Loucy (cell line): Measurements from ENCODE around the gene ARMC12.

ENCODE experiments used
- H2AFZ ChIP-seq: fragments of 200-600 bp; sonication (generic); 2 replicates; pipeline ENCODE4 v1.6.0; 2016; ENCODE audit warnings: antibody characterized with exemption, mild to moderate bottlenecking, low read length, moderate library complexity
- H3F3A ChIP-seq: fragments of 200-600 bp; 2 replicates; pipeline ENCODE4 v1.6.0; 2016; ENCODE audit warnings: antibody characterized with exemption, low read depth, mild to moderate bottlenecking
- H3K27me3 ChIP-seq: fragments of 200-600 bp; sonication (generic); 2 replicates; pipeline ENCODE4 v1.6.1; 2014; ENCODE audit warnings: low read length, mild to moderate bottlenecking; ENCODE audit not compliant: insufficient read depth, poor library complexity, severe bottlenecking
- H3K36me3 ChIP-seq: fragments of 200-600 bp; sonication (generic); 2 replicates; pipeline ENCODE4 v1.6.1; 2016; ENCODE audit warnings: low read length; ENCODE audit not compliant: insufficient read depth
- H3K4me1 ChIP-seq: fragments of 200-600 bp; sonication (generic); 2 replicates; pipeline ENCODE4 v1.5.1; 2014; ENCODE audit warnings: low read length, mild to moderate bottlenecking; ENCODE audit not compliant: insufficient read depth, poor library complexity, severe bottlenecking
- H3K4me2 ChIP-seq: fragments of 200-600 bp; sonication (generic); 2 replicates; pipeline ENCODE4 v1.6.0; 2014; ENCODE audit warnings: antibody characterized with exemption, low read length, low read depth, mild to moderate bottlenecking; ENCODE audit not compliant: poor library complexity, severe bottlenecking
- H3K4me3 ChIP-seq: fragments of 200-600 bp; sonication (generic); 2 replicates; pipeline ENCODE4 v1.5.1; 2014; ENCODE audit warnings: low read length, mild to moderate bottlenecking, mixed read lengths; ENCODE audit not compliant: poor library complexity, severe bottlenecking
- H3K79me2 ChIP-seq: fragments of 200-600 bp; sonication (generic); 2 replicates; pipeline ENCODE4 v1.6.1; 2014; ENCODE audit warnings: low read length; ENCODE audit not compliant: insufficient read depth
- H3K9ac ChIP-seq: fragments of 200-600 bp; sonication (generic); 2 replicates; pipeline ENCODE4 v1.6.0; 2014; ENCODE audit warnings: mild to moderate bottlenecking, low read depth, low read length, moderate library complexity; ENCODE audit not compliant: poor library complexity, severe bottlenecking
- H3K9me2 ChIP-seq: fragments of 200-600 bp; sonication (generic); replicated peaks from 2 replicates; pipeline ENCODE4 v1.6.1; 2016; ENCODE audit warnings: low read depth, low read length, mixed read lengths
- H3K9me3 ChIP-seq: fragments of 200-600 bp; sonication (generic); 2 replicates; pipeline ENCODE4 v1.6.1; 2014; ENCODE audit warnings: mild to moderate bottlenecking, antibody characterized with exemption, low read length, low read depth; ENCODE audit not compliant: insufficient read depth
- H4K20me1 ChIP-seq: fragments of 200-600 bp; sonication (generic); 2 replicates; pipeline ENCODE4 v1.6.0; 2014; ENCODE audit warnings: antibody characterized with exemption, low read length, mild to moderate bottlenecking; ENCODE audit not compliant: insufficient read depth, poor library complexity, severe bottlenecking
- CTCF ChIP-seq: fragments of 200-600 bp; sonication (generic); conservative IDR thresholded peaks from 2 replicates; pipeline ENCODE4 v1.5.1; 2014; ENCODE audit warnings: mild to moderate bottlenecking, antibody characterized with exemption, low read length
- EZH2phosphoT487 ChIP-seq: fragments of 200-600 bp; IDR thresholded peaks from 2 replicates; pipeline ENCODE4 v1.6.1; 2018; ENCODE audit warnings: antibody characterized with exemption, mild to moderate bottlenecking, moderate library complexity, borderline replicate concordance

ARMC12 gene

GRCh38 chr6:35787266-35788218 lies 50.7 kb downstream of the ARMC12 start:
- H3K4me2 ChIP-seq: no peak overlapping the region
- no peak overlapping the region for H3K4me3 ChIP-seq
- no peak overlapping the region for H3K9ac ChIP-seq
- no peaks in the 10 kb centered on the region for H3F3A ChIP-seq
- no peaks in the 10 kb centered on the region for H3K27me3 ChIP-seq
- no peaks in the 10 kb centered on the region for H3K9me3 ChIP-seq
- no peak for TF ChIP-seq CTCF
- no peaks in the 10 kb centered on the region for H3K79me2 ChIP-seq
- no peaks in the 10 kb centered on the region for H3K9me2 ChIP-seq
- H3K4me1 ChIP-seq: no peaks in the 10 kb centered on the region
- no peaks in the 10 kb centered on the region for H4K20me1 ChIP-seq
- H3K36me3 ChIP-seq: no peaks in the 10 kb centered on the region
- H2AFZ ChIP-seq: no peak overlapping the region

- no peaks in the 10 kb centered on the region for H3K9me2 ChIP-seq
- H3K79me2 ChIP-seq: no peaks in the 10 kb centered on the region
- no peaks in the 10 kb centered on the region for H3F3A ChIP-seq
- no peaks in the 10 kb centered on the region for H4K20me1 ChIP-seq
- TF ChIP-seq CTCF (no peak), EZH2phosphoT487 (no peak)
- no peaks in the 10 kb centered on the region for H3K4me1 ChIP-seq
- no peaks in the 10 kb centered on the region for H3K27me3 ChIP-seq
- H3K9me3 ChIP-seq: no peaks in the 10 kb centered on the region
- H2AFZ ChIP-seq: no peak overlapping the region
- H3K4me2 ChIP-seq: no peak overlapping the region
- no peak overlapping the region for H3K9ac ChIP-seq
- no peaks in the 10 kb centered on the region for H3K36me3 ChIP-seq
- H3K4me3 ChIP-seq: no peak overlapping the region
Measured at GRCh38 chr6:35788423-35788982, 51.7 kb downstream of the ARMC12 start.

GRCh38 chr6:35790683-35791082 lies 53.9 kb downstream of the ARMC12 start:
- Histone ChIP-seq H3K36me3 (no peaks in the 10 kb centered on the region), H3K27me3 (no peaks in the 10 kb centered on the region), H3K79me2 (no peaks in the 10 kb centered on the region), H3F3A (no peaks in the 10 kb centered on the region), H3K9me3 (no peaks in the 10 kb centered on the region), H3K4me1 (no peaks in the 10 kb centered on the region), H3K9me2 (no peaks in the 10 kb centered on the region), H3K4me2 (no peak overlapping the region), H4K20me1 (no peaks in the 10 kb centered on the region), H3K4me3 (no peak overlapping the region), H2AFZ (no peak overlapping the region), H3K9ac (no peak overlapping the region)
- TF ChIP-seq CTCF (no peak), EZH2phosphoT487 (no peak)
